K562 (cell line): ENCODE results near the gene CISTR. TPM values are rescaled to one million over a fixed set of nuclear protein-coding genes. Genes with fewer than 3 reads are reported as not detected.

Source experiments
- ATAC-seq: fragments of 200-7000 bp; cut with Tn5 transposase; 3 replicates; pipeline ENCODE4 v1.9.1; 2020; ENCODE audit warnings: moderate library complexity
- BruUV-seq: library from RNA; stranded (reverse); fragments of 400-500 nt; replicated peaks from 2 replicates; lab custom pipeline; 2021; lab: Mats Ljungman, UMichigan
- CTCF ChIA-PET: fragments of 300-600 bp; formaldehyde crosslinking; extraction: SDS; loops from one replicate; lab custom pipeline; 2021; ENCODE audit warnings: low intra/inter-chr PET ratio; lab: Yijun Ruan, JAX
- POLR2A ChIA-PET: fragments of 300-600, 350-650 bp; sonication (Branson Sonifier 250); formaldehyde crosslinking; extraction: SDS; loops from one replicate; lab custom pipeline; 2021; ENCODE audit warnings: antibody characterized with exemption, inconsistent platforms; lab: Yijun Ruan, JAX
- DNase-seq, 4 experiments: peaks; one replicate each; pipeline versions ENCODE4 v3.0.0 to v3.0.0-alpha.2; 2011 to 2018; ENCODE audit warnings: low spot score in 3 of 4, mixed read lengths in 3 of 4; ENCODE audit errors: extremely low read depth in 1 of 4
- FAIRE-seq: peaks from 2 replicates; lab custom pipeline; 2011; peaks lifted over from hg19 to GRCh38; lab: Jason Lieb, UNC
- H2AFZ ChIP-seq: 2 replicates; pipeline ENCODE4 v1.6.0; 2011; ENCODE audit warnings: low read depth, low read length, control low read depth, inconsistent platforms
- H3K27ac ChIP-seq: fragments of 200-600 bp; 3 replicates; pipeline ENCODE4 v1.8.0; 2011; ENCODE audit warnings: low read depth, mild to moderate bottlenecking, control low read depth, inconsistent platforms, low read length, moderate library complexity, mixed read lengths; ENCODE audit errors: extremely low read depth
- H3K27me3 ChIP-seq, 2 experiments: fragments of 300-600 bp in 1 of 2; 2 replicates in 1 of 2; 3 replicates in 1 of 2; pipeline versions ENCODE4 v1.6.0 to v1.8.0; 2011; ENCODE audit warnings: inconsistent platforms in 2 of 2, low read length in 2 of 2, mild to moderate bottlenecking in 1 of 2, mixed read lengths in 1 of 2, moderate library complexity in 1 of 2; ENCODE audit not compliant: control insufficient read depth in 2 of 2, insufficient read depth in 2 of 2
- H3K36me3 ChIP-seq: fragments of 300-600 bp; 3 replicates; pipeline ENCODE4 v1.8.0; 2011; ENCODE audit warnings: mild to moderate bottlenecking, low read length, inconsistent platforms; ENCODE audit not compliant: control insufficient read depth, insufficient read depth
- H3K4me1 ChIP-seq, 2 experiments: fragments of 200-600 bp in 1 of 2; replicated peaks in 1 of 2; 2 replicates in 1 of 2; 3 replicates in 1 of 2; pipeline versions ENCODE4 v1.5.1 to v1.8.0; 2011; ENCODE audit warnings: inconsistent platforms in 2 of 2, low read length in 2 of 2, mild to moderate bottlenecking in 1 of 2, mixed read lengths in 1 of 2, moderate library complexity in 1 of 2; ENCODE audit not compliant: control insufficient read depth in 2 of 2, insufficient read depth in 2 of 2
- H3K4me2 ChIP-seq: 2 replicates; pipeline ENCODE4 v1.6.1; 2011; ENCODE audit warnings: low read length, control low read depth, inconsistent platforms, mixed read lengths; ENCODE audit not compliant: insufficient read depth
- H3K4me3 ChIP-seq: fragments of 200-600 bp; sonication (generic), shearing (Covaris generic); 2 replicates; pipeline ENCODE4 v1.5.1; 2016; ENCODE audit warnings: control low read depth, inconsistent platforms
- H3K79me2 ChIP-seq: fragments of 200-600 bp; 3 replicates; pipeline ENCODE4 v1.8.0; 2011; ENCODE audit warnings: low read length, inconsistent platforms; ENCODE audit not compliant: control insufficient read depth, insufficient read depth
- H3K9ac ChIP-seq, 2 experiments: 2 replicates each; pipeline versions ENCODE4 v1.6.0 to v1.6.1; 2011; ENCODE audit warnings: low read depth in 2 of 2, low read length in 2 of 2, control low read depth in 1 of 2, inconsistent platforms in 1 of 2, mild to moderate bottlenecking in 1 of 2, mixed read lengths in 1 of 2; ENCODE audit not compliant: insufficient read depth in 1 of 2
- H3K9me1 ChIP-seq: one replicate; pipeline ENCODE4 v1.6.0; 2011; ENCODE audit warnings: inconsistent platforms, mild to moderate bottlenecking, low read length, moderate library complexity; ENCODE audit not compliant: control insufficient read depth, insufficient read depth
- H3K9me3 ChIP-seq: replicated peaks from 2 replicates; pipeline ENCODE4 v1.5.1; 2011; ENCODE audit warnings: low read depth, low read length, inconsistent platforms; ENCODE audit not compliant: control insufficient read depth, insufficient read depth
- H4K20me1 ChIP-seq: replicated peaks from 2 replicates; pipeline ENCODE4 v1.6.1; 2011; ENCODE audit warnings: low read length, inconsistent platforms, mixed read lengths; ENCODE audit not compliant: control insufficient read depth, insufficient read depth
- CEBPG ChIP-seq, 3 experiments: fragments of 200-800 bp in 1 of 3; sonication (Bioruptor generic) in 1 of 3; sonication (generic) in 1 of 3; formaldehyde crosslinking in 1 of 3; IDR thresholded peaks in 2 of 3; conservative IDR thresholded peaks in 1 of 3; 2 replicates each; pipeline versions ENCODE4 v1.6.1 to v1.8.0; 2016 to 2022; ENCODE audit warnings: missing compliant biosample characterization in 2 of 3, missing genetic modification characterization in 2 of 3, mild to moderate bottlenecking in 1 of 3, missing genetic modification reagents in 1 of 3
- ESRRA ChIP-seq: fragments of 450-650 bp; IDR thresholded peaks from 2 replicates; pipeline ENCODE4 v1.6.1; 2014; ENCODE audit warnings: low read depth, mild to moderate bottlenecking, moderate library complexity, borderline replicate concordance
- NCOA6 ChIP-seq: fragments of 450-650 bp; IDR thresholded peaks from 2 replicates; pipeline ENCODE4 v1.6.1; 2017; ENCODE audit warnings: mild to moderate bottlenecking
- RBM14 ChIP-seq: fragments of 200-400 bp; formaldehyde crosslinking; IDR thresholded peaks from 2 replicates; pipeline ENCODE4 v1.6.1; 2018; ENCODE audit warnings: low read depth, mild to moderate bottlenecking, low read length, moderate library complexity, borderline replicate concordance; ENCODE audit not compliant: insufficient read depth
- SMAD3 ChIP-seq: fragments of 450-650 bp; formaldehyde crosslinking; conservative IDR thresholded peaks from 2 replicates; pipeline ENCODE4 v1.4.0; 2020; ENCODE audit warnings: mild to moderate bottlenecking
- SNAPC5 ChIP-seq: fragments of 250-450 bp; sonication (Bioruptor Pico); IDR thresholded peaks from 2 replicates; pipeline ENCODE4 v1.8.0; 2021; ENCODE audit warnings: moderate library complexity, mild to moderate bottlenecking, inconsistent platforms
- SRSF7 ChIP-seq: fragments of 200-400 bp; formaldehyde crosslinking; optimal IDR thresholded peaks from 2 replicates; pipeline ENCODE3; 2017; ENCODE audit warnings: mild to moderate bottlenecking, low read depth, low read length
- TAF15 ChIP-seq: fragments of 200-400 bp; formaldehyde crosslinking; IDR thresholded peaks from 2 replicates; pipeline ENCODE4 v1.6.1; 2017; ENCODE audit warnings: mild to moderate bottlenecking, low read depth, low read length, moderate library complexity
- TSHZ1 ChIP-seq: fragments of 250-450 bp; sonication (Bioruptor Pico); IDR thresholded peaks from 2 replicates; pipeline ENCODE4 v1.4.0; 2020; ENCODE audit warnings: mild to moderate bottlenecking, moderate library complexity
- XRCC3 ChIP-seq: fragments of 450-650 bp; IDR thresholded peaks from 2 replicates; pipeline ENCODE4 v1.6.1; 2017; ENCODE audit warnings: mild to moderate bottlenecking, moderate library complexity
- ZFP30 ChIP-seq: fragments of 250-450 bp; sonication (Bioruptor Pico); IDR thresholded peaks from 2 replicates; pipeline ENCODE4 v1.8.0; 2022; ENCODE audit warnings: moderate library complexity, mild to moderate bottlenecking, inconsistent platforms, borderline replicate concordance
- ZNF174 ChIP-seq: fragments of 250-450 bp; sonication (Bioruptor Pico); IDR thresholded peaks from 2 replicates; pipeline ENCODE4 v1.4.0; 2020; ENCODE audit warnings: mild to moderate bottlenecking
- ZNF408 ChIP-seq: fragments of 250-450 bp; sonication (Bioruptor Pico); IDR thresholded peaks from 2 replicates; pipeline ENCODE4 v1.4.0; 2020; ENCODE audit warnings: low read depth, mild to moderate bottlenecking, moderate library complexity
- ZNF444 ChIP-seq: fragments of 250-450 bp; sonication (Bioruptor Pico); IDR thresholded peaks from 2 replicates; pipeline ENCODE4 v1.4.0; 2020; ENCODE audit warnings: mild to moderate bottlenecking, moderate library complexity
- WGBS: fragments of 100-300 bp; shearing (Covaris generic); methylation state at CpG from one replicate; pipeline ENCODE4 v1.1.6; 2016; ENCODE audit warnings: low coverage, mixed read lengths; ENCODE audit not compliant: insufficient coverage; ENCODE audit errors: missing lambda C conversion rate; 5-methylcytosine and 5-hydroxymethylcytosine counted together
- in situ Hi-C: fragments of 300-500 bp; cut with MboI; formaldehyde crosslinking; loops from 4 replicates; pipeline ENCODE4 v1.15.0; 2018; ENCODE audit warnings: inconsistent platforms, mixed read lengths
- intact Hi-C: fragments of 100-400 bp; cut with micrococcal nuclease; formaldehyde crosslinking; loops from 2 replicates; pipeline ENCODE4 v1.14.2; 2022
- polyA plus RNA-seq, 8 experiments: library from polyadenylated mRNA; depleted of rRNA in 4 of 8; stranded (reverse) in 5 of 8; unstranded in 3 of 8; fragments of >200 nt; fragmentation: Nextera tagmentation in 2 of 8; fragmentation: Illumina TruSeq in 1 of 8; extraction: Ambion mirVana in 2 of 8; extraction: Trizol in 1 of 8; gene quantifications; 2 replicates each; pipeline versions ENCODE4 v1.2.1 to v1.2.3, GENCODE V29; 2011 to 2014; ENCODE audit warnings: inconsistent platforms in 1 of 8, missing spikeins in 1 of 8
- total RNA-seq, 7 experiments: library from RNA; depleted of rRNA in 6 of 7; stranded (reverse); fragments of >200 nt in 6 of 7; fragmentation: Illumina TruSeq in 2 of 7; extraction: Trizol in 2 of 7; gene quantifications; 2 replicates each; pipeline versions ENCODE4 v1.2.1 to v1.2.3, GENCODE V29; 2011 to 2021; ENCODE audit warnings: low replicate concordance in 1 of 7

The CISTR gene
- total and polyA plus RNA-seq, 9 of the 15 experiments (the other 6 are each of a cell fraction or from before 2014, with no cell fraction given) = not detected

- no peak for FAIRE-seq
- POLR2A ChIA-PET = no interaction called here
These were observed 25.6 kb upstream of the CISTR start for GRCh38 chr12:53777412-53777811.

GRCh38 chr12:53776872-53777271, 25.1 kb upstream of the CISTR start:
- H3K9ac ChIP-seq = no peak overlapping the region
- H2AFZ ChIP-seq = no peak overlapping the region
- no peaks in the 10 kb centered on the region for H3K36me3 ChIP-seq
- FAIRE-seq = no peak
- 0% methylated on average over 1 of the region's 1 CpG for whole genome bisulfite sequencing
- BruUV-seq = no TSS peak
- intact Hi-C loops = no loop called here
- H3K27me3 ChIP-seq = peaks cover 21 to 23% of the 10 kb centered on the region in 2 experiments; a peak in 4 of 5 replicates
- POLR2A ChIA-PET = no interaction called here
- in situ Hi-C loops = no loop called here
- no peak for ATAC-seq
- no peak overlapping the region for H3K4me3 ChIP-seq
- CTCF ChIA-PET = no interaction called here
- H3K4me2 ChIP-seq = no peak overlapping the region
- H3K79me2 ChIP-seq = no peaks in the 10 kb centered on the region
- no peak overlapping the region for H3K27ac ChIP-seq
- H3K9me1 ChIP-seq = no peaks in the 10 kb centered on the region
- DNase-seq = no peak
- H4K20me1 ChIP-seq = no peaks in the 10 kb centered on the region
- H3K9me3 ChIP-seq = no peaks in the 10 kb centered on the region
- H3K4me1 ChIP-seq = no peaks in the 10 kb centered on the region
- TF ChIP-seq ZNF408 (CRISPR knock-in tag) = no peak
- no peak for TF ChIP-seq NCOA6
- TF ChIP-seq SNAPC5 (CRISPR knock-in tag) = no peak
- no peak for TF ChIP-seq ZNF174 (CRISPR knock-in tag)
- TF ChIP-seq SMAD3 (CRISPR knock-in tag) = no peak
- TF ChIP-seq XRCC3 = no peak
- TF ChIP-seq CEBPG (CRISPR knock-in tag; IDR thresholded peaks at IDR 0.05) = no peak
- no peak for TF ChIP-seq CEBPG (tag; conservative IDR thresholded peaks at IDR 0.05 in 1 of 2, IDR thresholded peaks at IDR 0.05 in 1 of 2)
- TF ChIP-seq ZFP30 (CRISPR knock-in tag) = no peak
- TF ChIP-seq TSHZ1 (CRISPR knock-in tag) = no peak
- no peak for TF ChIP-seq RBM14
- no peak for TF ChIP-seq ESRRA
- TF ChIP-seq TAF15 = no peak

More at GRCh38 chr12:53777412-53777811, 25.6 kb upstream of the CISTR start:
- CTCF ChIA-PET = no interaction called here
- H3K27ac ChIP-seq = no peak overlapping the region
- H3K79me2 ChIP-seq = no peaks in the 10 kb centered on the region
- 0% methylated on average over 2 of the region's 2 CpGs for WGBS
- no peak overlapping the region for H3K4me2 ChIP-seq
- in situ Hi-C loops = no loop called here
- no peaks in the 10 kb centered on the region for H3K9me1 ChIP-seq
- no peaks in the 10 kb centered on the region for H3K4me1 ChIP-seq
- no peak overlapping the region for H3K4me3 ChIP-seq
- no peaks in the 10 kb centered on the region for H3K9me3 ChIP-seq
- no peak overlapping the region for H2AFZ ChIP-seq
- ATAC-seq = no peak
- DNase-seq = no peak
- BruUV-seq = no TSS peak
- H3K9ac ChIP-seq = no peak overlapping the region
- no peak for TF ChIP-seq ZNF444
- no peak for TF ChIP-seq SRSF7
- peaks cover 19 to 22% of the 10 kb centered on the region in 2 experiments; a peak in 4 of 5 replicates for H3K27me3 ChIP-seq
- no peaks in the 10 kb centered on the region for H3K36me3 ChIP-seq
- intact Hi-C loops = no loop called here
- no peaks in the 10 kb centered on the region for H4K20me1 ChIP-seq
